Astrocyte of the cerebellum (primary cell): Measurements from ENCODE around the gene RBM28.
"Not testable (repeated sequence)": the region's sequence is repeated elsewhere in the genome, so short reads cannot be mapped to it uniquely, and the experiment has no call there.

Experiments
- DNase-seq: peaks from one replicate; pipeline ENCODE4 v3.0.0-alpha.2; 2011; ENCODE audit warnings: low read depth
- H3K4me3 ChIP-seq: 2 replicates; pipeline ENCODE4 v1.5.1; 2011; ENCODE audit warnings: mild to moderate bottlenecking, low read depth, low read length, moderate library complexity
- CTCF ChIP-seq: IDR thresholded peaks from 2 replicates; pipeline ENCODE4 v1.5.1; 2012; ENCODE audit warnings: low read length, low read depth, moderate library complexity, mild to moderate bottlenecking; ENCODE audit errors: missing control alignments
- in situ Hi-C: cut with HindIII; loops from 2 replicates; pipeline ENCODE4 v1.10.0; 2017; ENCODE audit warnings: low sequenced_read_pairs

Gene RBM28

DNA sequence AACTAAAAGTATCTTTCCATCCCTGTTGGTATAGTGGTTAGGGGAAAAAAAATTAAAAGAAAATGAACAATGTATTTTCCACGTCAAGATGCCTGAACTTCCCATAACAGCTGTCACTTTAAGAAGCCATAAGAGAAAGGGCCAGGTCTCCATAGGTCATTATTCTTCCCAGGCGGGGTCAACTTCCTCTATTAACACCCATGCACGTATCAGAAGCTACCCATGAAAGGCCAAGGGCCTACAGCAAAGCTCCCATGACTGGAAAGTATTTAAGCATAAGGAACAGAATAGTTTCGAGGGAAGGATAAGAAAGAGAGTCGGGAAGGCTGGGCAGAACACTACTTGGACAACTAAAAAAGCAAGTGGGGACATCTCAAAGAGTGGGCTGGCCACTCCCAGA lies 40.1 kb downstream of the RBM28 start:
- DNase-seq = no peak
- H3K4me3 ChIP-seq = no peak overlapping the region
- TF ChIP-seq CTCF = no peak
- in situ Hi-C loops = no loop called here

- DNase-seq = no peak
- no peak overlapping the region for H3K4me3 ChIP-seq
- in situ Hi-C loops = no loop called here
- TF ChIP-seq CTCF = no peak
These were observed 40.6 kb downstream of the RBM28 start for GRCh38 chr7:128303133-128303532.

DNA sequence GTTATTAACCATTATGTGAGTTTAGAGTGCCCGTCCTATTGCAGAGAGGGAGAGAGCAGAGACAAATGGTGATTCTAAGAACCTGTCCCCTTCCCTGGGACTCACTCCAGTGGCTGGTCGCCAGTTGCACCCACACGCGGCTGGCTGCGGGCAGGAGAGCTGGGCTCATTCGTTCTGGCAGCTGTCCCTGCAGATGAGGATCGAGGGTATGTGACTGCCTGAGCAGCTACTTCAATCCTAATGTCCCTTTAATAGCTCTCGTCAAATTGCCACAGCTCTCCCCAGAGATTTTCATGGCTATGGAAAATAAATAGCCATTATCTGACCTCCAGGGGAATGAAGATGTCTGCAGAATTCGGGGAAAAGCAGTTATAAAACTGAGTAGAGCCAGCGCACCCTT lies 41.6 kb downstream of the RBM28 start:
- in situ Hi-C loops = no loop called here
- TF ChIP-seq CTCF = no peak
- no peak for DNase-seq
- no peak overlapping the region for H3K4me3 ChIP-seq

- in situ Hi-C loops = no loop called here
- DNase-seq = no peak
- H3K4me3 ChIP-seq = no peak overlapping the region
- no peak for TF ChIP-seq CTCF
These were observed 44.5 kb downstream of the RBM28 start for GRCh38 chr7:128299109-128299607.

DNA sequence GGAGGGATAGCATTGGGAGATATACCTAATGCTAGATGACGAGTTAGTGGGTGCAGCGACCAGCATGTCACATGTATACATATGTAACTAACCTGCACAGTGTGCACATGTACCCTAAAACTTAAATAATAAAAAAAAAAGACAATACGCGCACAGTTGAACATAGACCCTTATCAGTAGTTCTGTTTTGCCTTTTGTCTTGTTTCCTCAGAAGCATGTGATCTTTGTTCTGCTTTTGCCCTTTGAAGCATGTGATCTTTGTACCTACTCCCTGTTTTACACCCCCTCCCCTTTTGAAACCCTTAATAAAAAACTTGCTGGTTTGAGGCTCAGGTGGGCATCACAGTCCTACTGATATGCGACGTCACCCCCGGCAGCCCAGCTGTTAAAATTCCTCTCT lies 45.7 kb downstream of the RBM28 start:
- in situ Hi-C loops, DNase-seq, H3K4me3 ChIP-seq: not testable (repeated sequence)

DNA sequence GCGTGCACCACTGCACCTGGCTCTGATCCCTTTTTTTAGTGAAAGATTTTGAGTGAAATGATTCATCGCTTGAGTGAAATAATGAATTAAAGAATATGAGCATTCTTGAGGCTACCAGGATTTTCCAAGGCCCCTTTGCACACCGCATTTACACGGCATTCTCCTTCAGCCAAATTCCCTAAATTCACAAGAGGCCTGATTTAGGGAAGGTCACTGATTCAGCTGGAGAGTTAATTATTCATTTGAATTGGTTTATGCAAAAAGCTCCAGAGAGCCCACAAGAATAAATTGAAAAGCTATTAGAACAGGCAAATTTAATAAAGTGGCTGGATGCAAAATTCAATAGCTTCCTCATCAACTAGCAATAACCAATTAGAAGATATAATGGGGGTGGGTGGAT lies 56.2 kb downstream of the RBM28 start:
- no peak for DNase-seq
- TF ChIP-seq CTCF = no peak
- H3K4me3 ChIP-seq = no peak overlapping the region
- in situ Hi-C loops = no loop called here

- in situ Hi-C loops = no loop called here
- DNase-seq = no peak
- H3K4me3 ChIP-seq = no peak overlapping the region
- no peak for TF ChIP-seq CTCF
These were observed 59.6 kb downstream of the RBM28 start for GRCh38 chr7:128284102-128284501.
